Caco-2 (cell line): ENCODE measurements around the gene WDR75. TPM values are rescaled to one million over a fixed set of nuclear protein-coding genes. Genes with fewer than 3 reads are reported as not detected.

Experiments
- BruUV-seq: library from RNA; stranded (reverse); fragments of 400-500 nt; replicated peaks from 2 replicates; lab custom pipeline; 2021; lab: Mats Ljungman, UMichigan
- CTCF ChIA-PET: fragments of 300-600 bp; sonication (Branson Sonifier 250); formaldehyde crosslinking; loops from one replicate; lab custom pipeline; 2022; ENCODE audit warnings: antibody characterized with exemption; lab: Charles Lee
- POLR2A ChIA-PET: fragments of 300-600 bp; sonication (Branson Sonifier 250); formaldehyde crosslinking; loops from one replicate; lab custom pipeline; 2022; ENCODE audit warnings: antibody characterized with exemption; lab: Charles Lee
- DNase-seq, 2 experiments: peaks; one replicate each; pipeline versions ENCODE4 v3.0.0 to v3.0.0-alpha.2; 2020 to 2022
- H3K27me3 ChIP-seq: replicated peaks from 2 replicates; pipeline ENCODE4 v1.6.0; 2011; ENCODE audit warnings: low read length; ENCODE audit not compliant: control insufficient read depth, insufficient read depth
- H3K36me3 ChIP-seq: 2 replicates; pipeline ENCODE4 v1.5.1; 2011; ENCODE audit warnings: low read length; ENCODE audit not compliant: control insufficient read depth, insufficient read depth
- H3K4me1 ChIP-seq: fragments of 250-450 bp; sonication (Bioruptor Pico); 2 replicates; pipeline ENCODE4 v1.5.1; 2020; ENCODE audit warnings: mild to moderate bottlenecking
- H3K4me3 ChIP-seq: 2 replicates; pipeline ENCODE4 v1.5.1; 2011; ENCODE audit warnings: low read depth, mild to moderate bottlenecking, control low read depth, low read length
- H3K9me3 ChIP-seq: fragments of 250-450 bp; sonication (Bioruptor Pico); 2 replicates; pipeline ENCODE4 v1.5.1; 2020; ENCODE audit warnings: mild to moderate bottlenecking, moderate library complexity
- H3K27ac Mint-ChIP-seq: one replicate; pipeline ENCODE4 v1.8.0; 2022; ENCODE audit warnings: mixed read lengths; ENCODE audit not compliant: unreplicated experiment
- H3K27me3 Mint-ChIP-seq: one replicate; pipeline ENCODE4 v1.8.0; 2022; ENCODE audit warnings: mixed read lengths; ENCODE audit not compliant: insufficient read depth, unreplicated experiment
- H3K36me3 Mint-ChIP-seq: one replicate; pipeline ENCODE4 v1.8.0; 2022; ENCODE audit warnings: mild to moderate bottlenecking, mixed read lengths; ENCODE audit not compliant: insufficient read depth, unreplicated experiment
- H3K4me1 Mint-ChIP-seq: one replicate; pipeline ENCODE4 v1.8.0; 2022; ENCODE audit warnings: low read depth, mixed read lengths; ENCODE audit not compliant: unreplicated experiment
- H3K4me3 Mint-ChIP-seq: one replicate; pipeline ENCODE4 v1.8.0; 2022; ENCODE audit warnings: mild to moderate bottlenecking, moderate library complexity, mixed read lengths; ENCODE audit not compliant: unreplicated experiment
- H3K9me3 Mint-ChIP-seq: one replicate; pipeline ENCODE4 v1.8.0; 2022; ENCODE audit warnings: mixed read lengths; ENCODE audit not compliant: unreplicated experiment
- CTCF ChIP-seq, 2 experiments: fragments of 200-600 bp in 1 of 2; IDR thresholded peaks; 1 replicate in 1 of 2; 2 replicates in 1 of 2; pipeline versions ENCODE4 v1.5.1 to v1.8.0; 2011 to 2022; ENCODE audit warnings: antibody characterized with exemption in 1 of 2, control low read depth in 1 of 2, inconsistent platforms in 1 of 2, low read depth in 1 of 2, low read length in 1 of 2, mild to moderate bottlenecking in 1 of 2, moderate library complexity in 1 of 2; ENCODE audit not compliant: insufficient read depth in 1 of 2, severe bottlenecking in 1 of 2, unreplicated experiment in 1 of 2
- intact Hi-C: fragments of 100-400 bp; cut with micrococcal nuclease; formaldehyde crosslinking; loops from one replicate; pipeline ENCODE4 v1.10.0; 2022; ENCODE audit not compliant: unreplicated experiment
- total RNA-seq: library from RNA; stranded (reverse); gene quantifications from 2 replicates; pipeline ENCODE4 v1.2.3, GENCODE V29; 2022

WDR75 gene
- total RNA-seq, 1 experiment from 2014 or later: 50.2 TPM

- Histone ChIP-seq H3K4me3 (no peak overlapping the region), H3K36me3 (no peaks in the 10 kb centered on the region), H3K27me3 (no peaks in the 10 kb centered on the region), H3K9me3 (no peaks in the 10 kb centered on the region), H3K4me1 (peaks cover 26% of the 10 kb centered on the region)
- Mint-ChIP-seq H3K36me3 (no peaks in the 10 kb centered on the region), H3K27me3 (no peaks in the 10 kb centered on the region), H3K4me1 (peaks cover 11% of the 10 kb centered on the region), H3K27ac (no peak overlapping the region), H3K4me3 (no peak overlapping the region), H3K9me3 (no peaks in the 10 kb centered on the region)
- ChIA-PET CTCF (interaction anchor here (0.6 to 0.7 kb wide), 2 partner anchors 10 to 232 kb away, joined by 3 to 4 read pairs; no protein-coding TSS in a partner anchor), POLR2A (no interaction called here)
- BruUV-seq: no TSS peak
- no peak for TF ChIP-seq CTCF (IDR thresholded peaks at IDR 0.05; ENCODE audit: insufficient read depth in 1 of 2, low read depth in 1 of 2, low read length in 1 of 2, severe bottlenecking in 1 of 2, unreplicated experiment in 1 of 2)
- intact Hi-C loops: loop anchor here (5.0 kb wide), 2 partner anchors 42 to 292 kb away; no protein-coding TSS in a partner anchor
- no peak for DNase-seq
Observed at GRCh38 chr2:189409647-189410046, 31.6 kb upstream of the WDR75 start.

- Histone ChIP-seq H3K27me3 (no peaks in the 10 kb centered on the region), H3K36me3 (no peaks in the 10 kb centered on the region), H3K9me3 (no peaks in the 10 kb centered on the region), H3K4me1 (peaks cover 22% of the 10 kb centered on the region), H3K4me3 (no peak overlapping the region)
- BruUV-seq: no TSS peak
- no peak for DNase-seq
- Mint-ChIP-seq H3K36me3 (no peaks in the 10 kb centered on the region), H3K27ac (no peak overlapping the region), H3K27me3 (no peaks in the 10 kb centered on the region), H3K4me1 (peaks cover 6% of the 10 kb centered on the region), H3K9me3 (no peaks in the 10 kb centered on the region), H3K4me3 (no peak overlapping the region)
- intact Hi-C loops: loop anchor here (1.0 to 5.0 kb wide), 9 partner anchors 33 to 888 kb away; no protein-coding TSS in a partner anchor
- CTCF ChIA-PET: interaction anchor here (1.0 to 1.3 kb wide), 4 partner anchors 16 to 434 kb away, joined by 3 to 5 read pairs (median 4); no protein-coding TSS in a partner anchor
- no peak for TF ChIP-seq CTCF (IDR thresholded peaks at IDR 0.05; ENCODE audit: insufficient read depth in 1 of 2, low read depth in 1 of 2, low read length in 1 of 2, severe bottlenecking in 1 of 2, unreplicated experiment in 1 of 2)
- POLR2A ChIA-PET: no interaction called here
Observed at GRCh38 chr2:189411860-189412259, 29.4 kb upstream of the WDR75 start.

- no peaks in the 10 kb centered on the region for H3K27me3 ChIP-seq
- peaks cover 16% of the 10 kb centered on the region for H3K4me1 ChIP-seq
- no peaks in the 10 kb centered on the region for H3K36me3 ChIP-seq
- H3K4me3 ChIP-seq: no peak overlapping the region
- no peaks in the 10 kb centered on the region for H3K9me3 ChIP-seq
- no peaks in the 10 kb centered on the region for H3K9me3 Mint-ChIP-seq
- H3K36me3 Mint-ChIP-seq: no peaks in the 10 kb centered on the region
- POLR2A ChIA-PET: no interaction called here
- peak in 1 of 2 experiments; percentile 63 for DNase-seq
- peak; percentile 71 to 74 for TF ChIP-seq CTCF (IDR thresholded peaks at IDR 0.05; ENCODE audit: insufficient read depth in 1 of 2, low read depth in 1 of 2, low read length in 1 of 2, severe bottlenecking in 1 of 2, unreplicated experiment in 1 of 2)
- CTCF ChIA-PET: interaction anchor here (0.6 to 1.3 kb wide), 6 partner anchors 17 to 1046 kb away, joined by 3 to 5 read pairs (median 4); no protein-coding TSS in a partner anchor
- H3K27me3 Mint-ChIP-seq: no peaks in the 10 kb centered on the region
- no peak overlapping the region for H3K27ac Mint-ChIP-seq
- no peaks in the 10 kb centered on the region for H3K4me1 Mint-ChIP-seq
- no TSS peak for BruUV-seq
- H3K4me3 Mint-ChIP-seq: no peak overlapping the region
- intact Hi-C loops: loop anchor here (1.0 to 5.0 kb wide), 9 partner anchors 34 to 888 kb away; no protein-coding TSS in a partner anchor
Observed at GRCh38 chr2:189412330-189412953, 28.8 kb upstream of the WDR75 start.
